Measurements from ENCODE around the gene FKBP3.

GRCh38 chr14:45145214-45145613, 10.9 kb upstream of the FKBP3 start:
- TF ChIP-seq, protein P1, sequence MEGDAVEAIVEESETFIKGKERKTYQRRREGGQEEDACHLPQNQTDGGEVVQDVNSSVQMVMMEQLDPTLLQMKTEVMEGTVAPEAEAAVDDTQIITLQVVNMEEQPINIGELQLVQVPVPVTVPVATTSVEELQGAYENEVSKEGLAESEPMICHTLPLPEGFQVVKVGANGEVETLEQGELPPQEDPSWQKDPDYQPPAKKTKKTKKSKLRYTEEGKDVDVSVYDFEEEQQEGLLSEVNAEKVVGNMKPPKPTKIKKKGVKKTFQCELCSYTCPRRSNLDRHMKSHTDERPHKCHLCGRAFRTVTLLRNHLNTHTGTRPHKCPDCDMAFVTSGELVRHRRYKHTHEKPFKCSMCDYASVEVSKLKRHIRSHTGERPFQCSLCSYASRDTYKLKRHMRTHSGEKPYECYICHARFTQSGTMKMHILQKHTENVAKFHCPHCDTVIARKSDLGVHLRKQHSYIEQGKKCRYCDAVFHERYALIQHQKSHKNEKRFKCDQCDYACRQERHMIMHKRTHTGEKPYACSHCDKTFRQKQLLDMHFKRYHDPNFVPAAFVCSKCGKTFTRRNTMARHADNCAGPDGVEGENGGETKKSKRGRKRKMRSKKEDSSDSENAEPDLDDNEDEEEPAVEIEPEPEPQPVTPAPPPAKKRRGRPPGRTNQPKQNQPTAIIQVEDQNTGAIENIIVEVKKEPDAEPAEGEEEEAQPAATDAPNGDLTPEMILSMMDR (IDR thresholded peaks at IDR 0.05) = no peak
- TF ChIP-seq POLR2A (IDR thresholded peaks at IDR 0.05) = no peak
